Measurements from ENCODE around the gene BPIFB4. TPM values are rescaled to one million over a fixed set of nuclear protein-coding genes. Genes with fewer than 3 reads are reported as not detected.

BPIFB4 gene
- total and polyA plus RNA-seq, 11 donors = not detected

GRCh38 chr20:33059741-33060390 is 19.6 kb upstream of the BPIFB4 start:
- ATAC-seq = no peak
- no peak overlapping the region for H3K27ac ChIP-seq
- intact Hi-C loops (cut with DNase I) = no loop called here
- peaks cover 0 to 3% (median 0%) of the 10 kb centered on the region in 9 donors for H3K27me3 ChIP-seq
- 86 to 94% (median 91%) methylated on average over 21 to 22 of the region's 22 CpGs for WGBS, 4 donors
- TF ChIP-seq POLR2A (IDR thresholded peaks at IDR 0.05) = no peak
- no peak for TF ChIP-seq CTCF (IDR thresholded peaks at IDR 0.05)
- no peaks in the 10 kb centered on the region for H3K9me3 ChIP-seq
- no peak overlapping the region for H3K4me3 ChIP-seq
- no peak for DNase-seq
- H3K36me3 ChIP-seq = no peaks in the 10 kb centered on the region
- H3K4me1 ChIP-seq = no peaks in the 10 kb centered on the region

- Histone ChIP-seq H3K4me1 (no peaks in the 10 kb centered on the region), H3K27me3 (no peaks in the 10 kb centered on the region), H3K4me3 (no peak overlapping the region), H3K9me3 (no peaks in the 10 kb centered on the region), H3K36me3 (no peaks in the 10 kb centered on the region), H3K27ac (no peak overlapping the region)
- ATAC-seq (no peak), DNase-seq (no peak)
- 78 to 82% (median 80%) methylated on average over 14 of the region's 14 CpGs for WGBS, 4 donors
- intact Hi-C loops (cut with DNase I) = no loop called here
- TF ChIP-seq POLR2A (IDR thresholded peaks at IDR 0.05) (no peak), CTCF (IDR thresholded peaks at IDR 0.05) (no peak)
Measured at GRCh38 chr20:33061658-33062028, 17.8 kb upstream of the BPIFB4 start.

GRCh38 chr20:33062105-33062824 is 17.2 kb upstream of the BPIFB4 start:
- 45 to 67% (median 62%) methylated on average over 9 of the region's 9 CpGs for WGBS, 4 donors
- ATAC-seq = no peak
- H3K36me3 ChIP-seq = no peaks in the 10 kb centered on the region
- no peaks in the 10 kb centered on the region for H3K27me3 ChIP-seq
- H3K4me3 ChIP-seq = no peak overlapping the region
- H3K27ac ChIP-seq = no peak overlapping the region
- no peaks in the 10 kb centered on the region for H3K9me3 ChIP-seq
- TF ChIP-seq CTCF (IDR thresholded peaks at IDR 0.05) (no peak), POLR2A (IDR thresholded peaks at IDR 0.05) (no peak)
- no peaks in the 10 kb centered on the region for H3K4me1 ChIP-seq
- intact Hi-C loops (cut with DNase I) = no loop called here
- no peak for DNase-seq

GRCh38 chr20:33062825-33063149 is 16.7 kb upstream of the BPIFB4 start:
- TF ChIP-seq POLR2A (IDR thresholded peaks at IDR 0.05) (no peak), CTCF (IDR thresholded peaks at IDR 0.05) (no peak)
- Histone ChIP-seq H3K4me1 (no peaks in the 10 kb centered on the region), H3K36me3 (no peaks in the 10 kb centered on the region), H3K27ac (no peak overlapping the region), H3K4me3 (no peak overlapping the region), H3K27me3 (no peaks in the 10 kb centered on the region), H3K9me3 (no peaks in the 10 kb centered on the region)
- no peak for DNase-seq
- WGBS, 4 donors = 75 to 88% (median 85%) methylated on average over 1 of the region's 1 CpG
- intact Hi-C loops (cut with DNase I) = no loop called here
- ATAC-seq = no peak

Measured in heart left ventricle (tissue), 16 donors.